NB4 (cell line): Measurements from ENCODE around the gene XXYLT1.

Experiments
- CTCF ChIP-seq: IDR thresholded peaks from one replicate; pipeline ENCODE4 v1.5.1; 2012; ENCODE audit warnings: low read depth, low read length
- MAX ChIP-seq: IDR thresholded peaks from 2 replicates; pipeline ENCODE4 v1.6.1; 2011; ENCODE audit warnings: low read depth, low read length
- POLR2A ChIP-seq: IDR thresholded peaks from 2 replicates; pipeline ENCODE4 v1.6.1; 2011; ENCODE audit warnings: mild to moderate bottlenecking; ENCODE audit not compliant: insufficient read length; ENCODE audit errors: extremely low read depth

GRCh38 chr3:195183071-195183776 is 87.7 kb downstream of the XXYLT1 start:
- TF ChIP-seq POLR2A, result no peak
- TF ChIP-seq CTCF, result no peak
- no peak for TF ChIP-seq MAX
